HepG2 (cell line): ENCODE data around the gene PCGF2. TPM values are rescaled to one million over a fixed set of nuclear protein-coding genes. Genes with fewer than 3 reads are reported as not detected.

ENCODE experiments used
- ATAC-seq: fragments of 200-7000 bp; cut with Tn5 transposase; 3 replicates; pipeline ENCODE4 v1.9.1; 2020; ENCODE audit warnings: mild to moderate bottlenecking, moderate library complexity
- BruUV-seq: library from RNA; stranded (reverse); fragments of 400-500 nt; replicated peaks from 2 replicates; lab custom pipeline; 2021; lab: Mats Ljungman, UMichigan
- CTCF ChIA-PET: fragments of 300-600 bp; formaldehyde crosslinking; extraction: SDS; loops from one replicate; lab custom pipeline; 2021; ENCODE audit warnings: low total read pairs, inconsistent platforms, low intra/inter-chr PET ratio; lab: Yijun Ruan, JAX
- POLR2A ChIA-PET: fragments of 350-600 bp; sonication (Branson Sonifier 250); formaldehyde crosslinking; loops from one replicate; lab custom pipeline; 2020; ENCODE audit warnings: antibody characterized with exemption, inconsistent platforms; lab: Yijun Ruan, JAX
- DNase-seq: peaks from one replicate; pipeline ENCODE4 v3.0.0-alpha.2; 2015; ENCODE audit warnings: low spot score
- FAIRE-seq: peaks from 3 replicates; lab custom pipeline; 2011; peaks lifted over from hg19 to GRCh38; lab: Jason Lieb, UNC
- H2AFZ ChIP-seq: one replicate; pipeline ENCODE4 v1.6.1; 2011; ENCODE audit warnings: low read length, inconsistent platforms
- H3K27ac ChIP-seq: fragments of 300-600 bp; 3 replicates; pipeline ENCODE4 v1.8.0; 2011; ENCODE audit warnings: mixed run types, mild to moderate bottlenecking, mixed read lengths, low read length, inconsistent platforms; ENCODE audit not compliant: insufficient read depth; ENCODE audit errors: extremely low read length
- H3K27me3 ChIP-seq, 2 experiments: fragments of 200-600 bp in 1 of 2; 2 replicates in 1 of 2; 3 replicates in 1 of 2; pipeline versions ENCODE4 v1.6.0 to v1.8.0; 2011; ENCODE audit warnings: low read length in 2 of 2, mild to moderate bottlenecking in 2 of 2, moderate library complexity in 2 of 2, inconsistent platforms in 1 of 2; ENCODE audit not compliant: insufficient read depth in 2 of 2, control insufficient read depth in 1 of 2
- H3K36me3 ChIP-seq, 2 experiments: fragments of 200-600 bp in 1 of 2; replicated peaks in 1 of 2; 2 replicates in 1 of 2; 3 replicates in 1 of 2; pipeline versions ENCODE4 v1.5.1 to v1.8.0; 2011; ENCODE audit warnings: low read length in 2 of 2, inconsistent platforms in 1 of 2; ENCODE audit not compliant: insufficient read depth in 2 of 2, control insufficient read depth in 1 of 2
- H3K4me1 ChIP-seq: 2 replicates; pipeline ENCODE4 v1.5.1; 2012; ENCODE audit warnings: low read length, inconsistent platforms; ENCODE audit not compliant: insufficient read depth
- H3K4me2 ChIP-seq: 2 replicates; pipeline ENCODE4 v1.6.0; 2011; ENCODE audit warnings: low read depth, low read length, inconsistent platforms
- H3K4me3 ChIP-seq, 3 experiments: fragments of 200-600 bp in 1 of 3; sonication (generic), shearing (Covaris generic) in 1 of 3; replicated peaks in 1 of 3; 2 replicates each; pipeline ENCODE4 v1.5.1; 2011 to 2016; ENCODE audit warnings: low read length in 3 of 3, inconsistent platforms in 2 of 3, low read depth in 2 of 3, mild to moderate bottlenecking in 2 of 3, control low read depth in 1 of 3, mixed read lengths in 1 of 3; ENCODE audit not compliant: insufficient read depth in 1 of 3
- H3K79me2 ChIP-seq: one replicate; pipeline ENCODE4 v1.6.1; 2011; ENCODE audit warnings: low read length, inconsistent platforms; ENCODE audit not compliant: insufficient read depth
- H3K9ac ChIP-seq: 2 replicates; pipeline ENCODE4 v1.6.0; 2011; ENCODE audit warnings: mild to moderate bottlenecking, low read depth, low read length, inconsistent platforms; ENCODE audit not compliant: insufficient read depth
- H3K9me3 ChIP-seq: 2 replicates; pipeline ENCODE4 v1.5.1; 2012; ENCODE audit warnings: mild to moderate bottlenecking, low read length
- H4K20me1 ChIP-seq: 2 replicates; pipeline ENCODE4 v1.6.0; 2011; ENCODE audit warnings: inconsistent platforms, mild to moderate bottlenecking, low read length, moderate library complexity; ENCODE audit not compliant: insufficient read depth
- ASH2L ChIP-seq: fragments of 300-600, 200-600 bp; sonication (generic); IDR thresholded peaks from 2 replicates; pipeline ENCODE4 v1.7.0; 2017; ENCODE audit warnings: low read depth, mild to moderate bottlenecking, moderate library complexity, mixed read lengths, low read length; ENCODE audit not compliant: insufficient read length
- CREBL2 ChIP-seq: sonication (generic); formaldehyde crosslinking; IDR thresholded peaks from 2 replicates; pipeline ENCODE4 v1.8.1; 2023; ENCODE audit warnings: missing genetic modification reagents, mild to moderate bottlenecking, borderline replicate concordance
- EP300 ChIP-seq, 3 experiments: sonication (generic) in 1 of 3; formaldehyde crosslinking in 1 of 3; IDR thresholded peaks; 2 replicates each; pipeline versions ENCODE4 v1.5.1 to v1.6.1; 2011 to 2020; ENCODE audit warnings: low read depth in 2 of 3, low read length in 2 of 3, borderline replicate concordance in 1 of 3, improper control_type of control experiment in 1 of 3, mild to moderate bottlenecking in 1 of 3, missing genetic modification reagents in 1 of 3, moderate library complexity in 1 of 3
- HNRNPK ChIP-seq: fragments of 200-400 bp; formaldehyde crosslinking; IDR thresholded peaks from 2 replicates; pipeline ENCODE4 v1.6.1; 2018; ENCODE audit warnings: low read length, low read depth, moderate library complexity, mild to moderate bottlenecking; ENCODE audit not compliant: poor library complexity, severe bottlenecking
- JDP2 ChIP-seq: sonication (generic); formaldehyde crosslinking; IDR thresholded peaks from 2 replicates; pipeline ENCODE4 v1.8.1; 2022; ENCODE audit warnings: missing genetic modification reagents, borderline replicate concordance
- KAT2B ChIP-seq: fragments of 150-350 bp; IDR thresholded peaks from 2 replicates; pipeline ENCODE4 v1.6.1; 2014; ENCODE audit warnings: low read depth, low read length, borderline replicate concordance
- MTERF4 ChIP-seq: sonication (generic); formaldehyde crosslinking; IDR thresholded peaks from 2 replicates; pipeline ENCODE4 v1.8.0; 2023; ENCODE audit warnings: mild to moderate bottlenecking, missing genetic modification reagents
- SNAPC4 ChIP-seq: sonication (generic); formaldehyde crosslinking; IDR thresholded peaks from 2 replicates; pipeline ENCODE4 v1.4.0; 2020; ENCODE audit warnings: mild to moderate bottlenecking, missing genetic modification reagents
- ZFY ChIP-seq: sonication (generic); formaldehyde crosslinking; IDR thresholded peaks from 2 replicates; pipeline ENCODE4 v1.4.0; 2020; ENCODE audit warnings: missing genetic modification reagents
- ZNF589 ChIP-seq: sonication (generic); formaldehyde crosslinking; conservative IDR thresholded peaks from 2 replicates; pipeline ENCODE4 v1.8.0; 2022; ENCODE audit warnings: mild to moderate bottlenecking, moderate library complexity, missing genetic modification reagents
- ZNF598 ChIP-seq: sonication (generic); formaldehyde crosslinking; IDR thresholded peaks from 2 replicates; pipeline ENCODE4 v1.5.1; 2020; ENCODE audit warnings: mild to moderate bottlenecking, missing genetic modification reagents, borderline replicate concordance
- ZNF644 ChIP-seq: IDR thresholded peaks from 2 replicates; pipeline ENCODE4 v1.6.1; 2016; ENCODE audit warnings: low read depth
- ZNF768 ChIP-seq: sonication (generic); formaldehyde crosslinking; IDR thresholded peaks from 2 replicates; pipeline ENCODE4 v1.4.0; 2020; ENCODE audit warnings: missing genetic modification reagents
- ZNF878 ChIP-seq: sonication (generic); formaldehyde crosslinking; IDR thresholded peaks from 2 replicates; pipeline ENCODE4 v1.8.1; 2023; ENCODE audit warnings: mild to moderate bottlenecking, missing genetic modification reagents, moderate library complexity
- WGBS: methylation state at CpG from one replicate; pipeline ENCODE4 v1.1.6; 2017; ENCODE audit warnings: low lambda C conversion rate; 5-methylcytosine and 5-hydroxymethylcytosine counted together
- in situ Hi-C: cut with HindIII; loops from 2 replicates; pipeline ENCODE4 v1.10.0; 2017; ENCODE audit warnings: low pct_unique_long_range_greater_than_20kb; ENCODE audit not compliant: extremely low pct_ligation_motif_present
- intact Hi-C: fragments of 100-400 bp; cut with micrococcal nuclease; formaldehyde crosslinking; loops from one replicate; pipeline ENCODE4 v1.10.0; 2022; ENCODE audit not compliant: unreplicated experiment
- polyA plus RNA-seq, 8 experiments: library from polyadenylated mRNA; depleted of rRNA in 3 of 8; stranded (reverse) in 7 of 8; unstranded in 1 of 8; fragments of >200 nt; fragmentation: Illumina TruSeq in 4 of 8; extraction: Trizol in 4 of 8; gene quantifications; 2 replicates each; pipeline versions ENCODE4 v1.2.1 to v1.2.3, GENCODE V29; 2011 to 2016; ENCODE audit warnings: low read depth in 4 of 8, missing spikeins in 1 of 8, mixed read lengths in 1 of 8; ENCODE audit not compliant: insufficient read depth in 1 of 8
- total RNA-seq, 5 experiments: library from RNA; depleted of rRNA; stranded (reverse); fragments of >200 nt; fragmentation: Illumina TruSeq; extraction: Trizol; gene quantifications; 2 replicates each; pipeline ENCODE4 v1.2.3, GENCODE V29; 2016; ENCODE audit warnings: low read depth in 1 of 5

The PCGF2 gene
- total and polyA plus RNA-seq, 2 of the 13 experiments (the other 11 are each of a cell fraction or from before 2014, with no cell fraction given), result 11.6 to 29.4 TPM

GRCh38 chr17:38701504-38702165, 46.5 kb downstream of the PCGF2 start (continued):
- TF ChIP-seq CREBL2 (CRISPR knock-in tag) (no peak), ASH2L (no peak), ZNF598 (CRISPR knock-in tag) (no peak), JDP2 (CRISPR knock-in tag) (no peak), ZNF644 (no peak)

- ChIA-PET CTCF (no interaction called here), POLR2A (interaction anchor here (0.7 to 8.9 kb wide), 10 partner anchors 7 to 1865 kb away, joined by 3 to 106 read pairs (median 5); partner anchors contain the start of genes CISD3 and EPOP)
- Histone ChIP-seq H3K4me2 (no peak overlapping the region), H4K20me1 (no peaks in the 10 kb centered on the region), H3K79me2 (peaks cover 11% of the 10 kb centered on the region), H3K9me3 (no peaks in the 10 kb centered on the region), H3K27ac (no peak overlapping the region), H3K36me3 (no peaks in the 10 kb centered on the region), H3K27me3 (no peaks in the 10 kb centered on the region; a peak in 1 of 5 replicates), H3K4me3 (no peak overlapping the region), H3K4me1 (peaks cover 82% of the 10 kb centered on the region), H3K9ac (no peak overlapping the region), H2AFZ (no peak overlapping the region)
- ATAC-seq (no peak), FAIRE-seq (no peak), DNase-seq (no peak)
- BruUV-seq, result no TSS peak
- intact Hi-C loops, result no loop called here
- WGBS, result 79% methylated on average over 5 of the region's 5 CpGs
- in situ Hi-C loops, result no loop called here
- no peak for TF ChIP-seq KAT2B
- TF ChIP-seq ZFY, result 0 out of 2 replicates have a peak, but pooled peaks have one; percentile 31
- no peak for TF ChIP-seq SNAPC4
- TF ChIP-seq HNRNPK, result peak; percentile 29
- TF ChIP-seq ZNF878 (CRISPR knock-in tag), result no peak
- TF ChIP-seq ZNF589 (CRISPR knock-in tag), result no peak
- TF ChIP-seq MTERF4 (CRISPR knock-in tag), result peak; percentile 13; the same call in 1 of the 2 replicates
- TF ChIP-seq EP300 (IDR thresholded peaks at IDR 0.05; ENCODE audit: low read depth in 2 of 2, low read length in 2 of 2), result peak in 1 of 2 experiments; percentile 0; a peak in 1 of 4 replicates
- no peak for TF ChIP-seq EP300 (CRISPR knock-in tag; IDR thresholded peaks at IDR 0.05; ENCODE audit: borderline replicate concordance)
- peak; percentile 64; the same call in 1 of the 2 replicates for TF ChIP-seq ZNF768 (CRISPR knock-in tag)
These were observed 49.4 kb downstream of the PCGF2 start for GRCh38 chr17:38698760-38699159.
